ENCODE results near the gene F5.

The F5 gene

DNA sequence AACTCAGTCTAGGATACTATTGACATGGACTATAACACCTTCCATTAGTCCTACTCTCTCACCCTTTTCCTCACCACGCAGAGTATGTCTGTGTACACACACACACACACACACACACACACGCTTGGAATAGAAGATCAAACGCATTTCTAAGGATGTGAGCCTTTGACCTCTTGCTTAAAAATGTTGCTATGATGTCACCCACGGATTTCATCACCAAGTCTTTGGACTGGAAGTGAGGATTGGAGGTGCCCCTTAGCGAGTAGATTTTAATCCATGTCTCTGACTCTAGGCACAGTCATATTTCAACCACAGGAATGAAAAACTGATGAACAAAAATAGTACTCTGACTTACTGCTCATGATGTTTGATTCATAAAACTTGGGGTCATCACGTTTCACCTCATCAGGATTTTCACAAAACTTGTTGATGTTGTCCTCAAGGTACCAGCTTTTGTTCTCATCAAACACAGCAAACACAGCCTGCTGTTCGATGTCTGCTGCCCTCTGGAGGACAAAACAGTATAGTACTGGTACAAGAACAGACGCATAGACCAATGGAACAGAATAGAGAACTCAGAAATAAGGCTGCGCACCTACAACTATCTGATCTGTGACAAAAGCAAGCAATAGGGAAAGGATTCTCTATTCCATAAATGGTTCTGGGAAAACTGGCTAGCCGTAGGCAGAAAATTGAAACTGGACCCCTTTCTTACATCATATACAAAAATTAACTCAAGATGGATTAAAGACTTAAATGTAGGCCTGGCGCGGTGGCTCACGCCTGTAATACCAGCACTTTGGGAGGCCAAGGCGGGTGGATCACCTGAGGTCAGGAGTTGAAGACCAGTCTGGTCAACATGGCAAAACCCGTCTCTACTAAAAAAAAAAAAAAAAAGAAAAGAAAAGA, 39.9 kb downstream of the F5 start:
- in situ Hi-C loops (cut with MboI; ENCODE audit: low sequenced_read_pairs) = loop anchor here (10.0 to 25.0 kb wide), 2 partner anchors 82 to 934 kb away; no protein-coding TSS in a partner anchor

DNA sequence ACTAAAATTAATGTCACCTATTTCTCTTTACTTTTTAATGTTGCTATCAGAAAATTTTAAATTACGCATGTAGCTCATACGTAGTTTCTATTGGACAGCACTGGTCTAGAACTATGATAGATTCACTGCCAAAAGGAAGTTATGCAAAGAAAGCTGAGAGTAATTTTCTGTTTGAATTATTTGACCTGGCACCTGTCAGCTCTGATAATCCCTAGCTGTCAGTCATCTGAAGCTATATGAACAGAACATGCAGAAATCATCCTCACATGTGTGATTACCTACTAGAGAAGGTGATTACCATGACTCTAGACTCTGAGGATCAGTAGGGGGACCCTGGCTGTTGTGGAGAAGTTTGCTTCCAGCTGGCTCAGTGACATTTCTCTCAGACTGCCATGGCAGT, 40.8 kb downstream of the F5 start:
- in situ Hi-C loops (cut with MboI; ENCODE audit: low sequenced_read_pairs) = loop anchor here (10.0 to 25.0 kb wide), 2 partner anchors 81 to 933 kb away; no protein-coding TSS in a partner anchor

DNA sequence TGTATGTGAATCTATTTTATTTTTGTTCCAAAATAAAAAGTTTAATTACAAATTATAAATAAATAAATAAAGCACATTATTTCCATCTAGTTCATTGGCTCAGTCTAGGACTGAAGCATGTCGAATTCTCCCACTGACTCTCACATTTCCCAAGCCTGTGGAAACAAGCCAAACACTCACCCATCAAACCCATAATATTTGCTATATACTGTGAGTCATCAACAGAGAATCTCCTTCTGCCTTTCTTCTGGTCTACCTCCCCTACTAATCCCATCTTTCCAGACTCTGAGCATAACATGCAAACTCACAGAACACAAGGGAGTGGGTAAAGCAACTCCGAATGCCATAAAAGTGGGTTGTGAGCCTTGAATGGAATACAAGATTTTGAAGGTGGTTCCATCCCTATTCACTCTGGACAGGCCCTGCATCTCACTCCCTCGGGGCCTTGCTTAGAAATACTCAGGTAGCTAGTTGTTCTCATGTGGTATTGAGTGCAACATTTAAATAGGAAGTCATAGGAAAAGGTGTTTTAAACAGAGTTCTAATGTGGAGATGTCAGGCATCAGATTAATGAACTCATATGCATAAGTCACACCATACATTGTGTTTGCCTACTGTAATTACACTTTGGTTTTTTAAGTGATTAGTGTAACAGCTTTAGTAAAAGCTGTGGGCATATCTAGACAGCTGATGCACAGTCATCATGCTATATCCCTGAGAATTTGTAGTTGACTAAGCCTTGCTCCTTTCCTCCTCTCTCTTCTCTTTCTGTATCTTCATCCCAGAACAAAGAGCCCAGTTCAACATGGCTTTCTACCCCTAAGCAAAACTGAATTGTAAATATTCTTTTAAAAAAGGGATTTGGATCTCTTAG, 47.0 kb downstream of the F5 start:
- in situ Hi-C loops (cut with MboI; ENCODE audit: low sequenced_read_pairs) = loop anchor here (25.0 kb wide), 1 partner anchor 927 kb away; no protein-coding TSS in a partner anchor

DNA sequence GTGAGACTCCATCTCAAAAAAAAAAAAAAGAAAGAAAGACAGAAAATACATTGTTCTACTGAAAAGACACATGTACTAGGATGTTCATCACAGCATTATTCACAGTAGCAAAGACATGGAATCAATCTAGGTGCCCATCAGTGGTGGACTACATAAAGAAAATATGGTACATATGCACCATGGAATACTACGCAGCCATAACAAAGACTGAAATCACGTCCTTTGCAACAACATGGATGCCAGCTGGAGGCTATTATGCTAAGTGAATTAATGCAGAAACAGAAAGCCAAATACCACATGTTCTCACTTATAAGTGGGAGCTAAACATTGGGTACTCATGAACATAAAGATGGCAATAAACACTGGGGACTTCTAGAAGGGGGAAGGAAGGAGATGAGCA, 51.6 kb downstream of the F5 start:
- in situ Hi-C loops (cut with MboI; ENCODE audit: low sequenced_read_pairs) = loop anchor here (25.0 kb wide), 1 partner anchor 922 kb away; no protein-coding TSS in a partner anchor

DNA sequence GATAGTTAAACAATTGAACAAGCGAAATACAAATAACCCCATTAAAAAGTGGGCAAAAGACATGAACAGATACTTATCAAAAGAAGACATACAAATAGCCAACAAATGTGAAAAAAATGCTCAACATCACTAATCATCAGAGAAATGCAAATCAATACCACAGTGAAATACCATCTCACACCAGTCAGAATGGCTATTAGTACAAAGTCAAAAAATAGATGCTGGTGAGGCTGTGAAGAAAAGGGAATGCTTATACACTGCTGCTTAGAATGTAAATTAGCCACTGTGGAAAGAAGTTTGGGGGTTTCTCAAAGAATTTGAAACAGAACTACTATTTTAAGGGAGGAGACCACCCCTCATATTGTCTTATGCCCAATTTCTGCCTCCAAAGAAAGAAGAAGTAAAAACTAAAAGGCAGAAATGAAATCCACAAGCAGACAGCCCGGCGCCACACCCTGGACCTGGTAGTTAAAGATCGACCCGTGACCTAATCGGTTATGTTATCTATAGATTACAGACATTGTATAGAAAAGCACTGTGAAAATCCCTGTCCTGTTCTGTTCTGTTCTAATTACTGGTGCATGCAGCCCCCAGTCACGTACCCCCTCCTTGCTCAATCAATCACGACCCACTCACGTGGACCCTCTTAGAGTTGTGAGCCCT, 52.6 kb downstream of the F5 start:
- in situ Hi-C loops (cut with MboI; ENCODE audit: low sequenced_read_pairs) = loop anchor here (25.0 kb wide), 1 partner anchor 921 kb away; no protein-coding TSS in a partner anchor

DNA sequence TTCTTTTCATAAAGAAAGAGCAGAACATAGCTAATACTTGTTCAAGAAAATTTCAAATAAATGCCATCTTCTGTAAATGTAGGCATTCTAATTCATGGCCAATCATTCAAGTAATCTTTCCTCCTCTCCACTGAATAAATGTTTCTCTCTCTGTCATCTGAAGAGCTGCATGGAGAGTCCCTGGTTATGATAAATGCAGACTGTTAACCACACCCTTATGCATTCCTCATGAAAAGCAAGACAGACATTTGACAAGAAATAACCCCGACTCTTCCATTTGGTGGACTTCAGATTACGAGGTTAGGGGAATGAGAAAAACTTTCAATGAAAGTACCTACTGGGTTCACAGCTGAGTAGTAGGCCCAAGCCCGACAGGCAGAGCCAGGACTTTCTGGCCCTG, 55.8 kb downstream of the F5 start:
- in situ Hi-C loops (cut with MboI; ENCODE audit: low sequenced_read_pairs) = loop anchor here (25.0 kb wide), 1 partner anchor 918 kb away; no protein-coding TSS in a partner anchor

DNA sequence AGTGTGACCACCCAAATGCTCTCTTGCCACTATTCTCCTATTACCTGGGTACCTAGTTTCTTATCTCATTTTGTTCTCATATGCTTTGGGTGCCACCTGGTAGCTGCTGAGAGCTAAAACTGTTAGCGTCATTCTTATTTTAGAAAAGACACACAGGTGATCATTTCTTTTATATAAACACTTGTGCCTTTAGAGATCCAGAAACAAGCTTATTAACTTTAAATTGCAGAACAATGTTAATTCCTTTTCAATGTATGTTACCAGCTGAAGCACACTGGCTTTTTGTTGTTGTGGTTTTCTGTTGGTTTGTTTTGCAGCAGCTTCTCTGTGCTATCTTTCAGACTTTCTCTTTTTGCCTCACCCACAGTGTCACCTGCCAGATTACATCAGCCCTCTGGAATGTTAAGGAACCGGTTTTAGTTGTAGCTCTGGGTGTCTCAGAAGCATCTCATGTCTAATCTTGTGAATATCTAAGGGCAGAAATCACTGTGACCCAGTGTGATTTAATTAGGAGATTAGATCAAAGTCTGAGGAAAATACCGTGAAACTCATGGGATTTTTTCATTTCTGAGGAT, 57.1 kb downstream of the F5 start:
- in situ Hi-C loops (cut with MboI; ENCODE audit: low sequenced_read_pairs) = loop anchor here (25.0 kb wide), 1 partner anchor 917 kb away; no protein-coding TSS in a partner anchor

DNA sequence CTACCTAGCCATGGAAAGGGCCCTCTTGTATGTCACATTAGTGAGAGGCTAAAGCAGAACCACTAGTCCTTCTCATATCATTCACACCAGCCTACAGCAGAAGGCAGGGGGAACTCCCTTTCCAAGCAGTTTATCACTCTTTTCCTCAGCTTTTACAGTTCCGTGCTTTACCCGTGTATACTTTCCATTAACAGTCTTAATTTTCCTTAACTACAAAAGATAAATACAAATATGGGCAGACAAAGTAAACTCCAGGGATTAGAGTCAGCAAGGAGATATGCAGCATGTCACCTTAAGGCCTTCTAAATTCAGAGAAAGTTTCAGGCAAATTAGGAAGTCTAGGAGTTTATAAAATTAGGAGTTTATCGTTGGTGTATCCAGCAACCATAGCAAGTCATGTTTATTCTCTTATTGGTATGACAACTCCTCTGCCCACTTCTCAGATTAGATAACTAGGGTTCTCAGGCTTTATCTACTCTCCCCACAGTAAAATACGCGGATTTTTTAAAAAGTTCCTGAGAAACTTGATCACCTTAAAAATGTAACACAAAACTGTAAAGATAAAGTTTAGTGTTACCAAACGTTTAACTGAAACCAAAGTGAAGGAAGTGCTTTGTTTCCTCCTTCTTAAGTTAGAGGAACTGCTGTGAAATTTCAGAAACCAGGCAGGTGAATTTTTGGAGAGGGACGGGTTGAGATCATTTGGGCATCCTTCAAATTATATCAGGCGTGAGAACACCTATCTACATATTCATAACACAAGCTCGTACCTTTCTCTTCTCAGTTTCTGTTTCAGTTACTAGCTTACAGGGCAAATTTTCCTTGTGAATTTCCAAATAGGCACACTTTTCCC, 57.8 kb downstream of the F5 start:
- in situ Hi-C loops (cut with MboI; ENCODE audit: low sequenced_read_pairs) = loop anchor here (25.0 kb wide), 1 partner anchor 916 kb away; no protein-coding TSS in a partner anchor

DNA sequence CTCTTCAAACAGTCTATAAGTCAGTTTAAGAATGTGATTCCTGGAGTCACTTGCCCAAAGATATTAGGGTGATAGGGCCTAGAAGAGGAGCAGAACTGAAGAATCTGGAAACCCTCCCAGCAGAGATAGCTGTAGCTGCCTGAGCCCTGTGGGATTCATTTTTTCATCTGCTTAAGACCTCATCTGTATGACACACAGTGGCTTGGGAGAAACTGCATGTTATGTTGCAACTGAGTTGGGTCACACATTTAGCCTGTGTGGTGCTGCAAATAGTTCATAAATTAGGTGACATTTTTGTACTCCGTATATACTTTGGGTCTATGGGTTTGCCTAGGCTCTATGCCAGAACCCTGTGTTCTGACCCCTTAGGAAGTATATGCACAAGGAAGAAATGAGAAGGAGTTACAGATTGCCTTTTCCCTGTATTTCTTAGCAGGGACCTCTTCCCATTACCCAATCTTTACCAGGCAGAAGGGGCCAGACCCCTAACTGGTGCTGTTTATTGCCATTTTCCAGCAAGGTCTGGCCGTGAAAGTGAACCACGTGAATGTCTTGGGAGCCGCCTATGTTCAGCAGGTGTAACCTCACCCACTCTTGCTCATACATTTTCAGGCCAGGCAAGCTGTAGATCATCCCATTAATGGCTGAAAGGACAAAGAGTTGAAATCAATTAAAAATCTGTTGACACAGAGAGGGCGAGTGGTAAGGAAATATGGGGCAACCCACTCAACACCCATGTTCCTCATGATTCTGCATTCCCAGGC, 58.6 kb downstream of the F5 start:
- in situ Hi-C loops (cut with MboI; ENCODE audit: low sequenced_read_pairs) = loop anchor here (25.0 kb wide), 1 partner anchor 915 kb away; no protein-coding TSS in a partner anchor

DNA sequence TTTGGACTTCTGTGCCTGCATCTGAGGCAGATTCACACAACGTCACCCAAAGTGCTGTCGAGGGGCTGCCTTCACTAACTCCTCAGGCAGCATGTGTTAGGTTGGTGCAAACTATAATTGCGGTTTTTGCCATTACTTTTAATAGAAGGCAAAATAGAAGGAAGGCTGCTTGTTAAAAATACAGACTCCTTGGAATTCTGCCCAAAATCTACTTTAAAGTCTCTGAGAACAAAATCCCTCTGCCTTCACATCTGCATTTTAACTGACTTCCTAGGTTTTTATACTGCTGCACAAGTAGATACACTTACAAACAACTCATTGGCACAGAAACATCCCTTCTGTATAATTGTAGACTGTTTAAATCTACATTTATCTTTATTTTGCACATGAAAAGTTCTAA, 59.3 kb downstream of the F5 start:
- in situ Hi-C loops (cut with MboI; ENCODE audit: low sequenced_read_pairs) = loop anchor here (25.0 kb wide), 1 partner anchor 915 kb away; no protein-coding TSS in a partner anchor

DNA sequence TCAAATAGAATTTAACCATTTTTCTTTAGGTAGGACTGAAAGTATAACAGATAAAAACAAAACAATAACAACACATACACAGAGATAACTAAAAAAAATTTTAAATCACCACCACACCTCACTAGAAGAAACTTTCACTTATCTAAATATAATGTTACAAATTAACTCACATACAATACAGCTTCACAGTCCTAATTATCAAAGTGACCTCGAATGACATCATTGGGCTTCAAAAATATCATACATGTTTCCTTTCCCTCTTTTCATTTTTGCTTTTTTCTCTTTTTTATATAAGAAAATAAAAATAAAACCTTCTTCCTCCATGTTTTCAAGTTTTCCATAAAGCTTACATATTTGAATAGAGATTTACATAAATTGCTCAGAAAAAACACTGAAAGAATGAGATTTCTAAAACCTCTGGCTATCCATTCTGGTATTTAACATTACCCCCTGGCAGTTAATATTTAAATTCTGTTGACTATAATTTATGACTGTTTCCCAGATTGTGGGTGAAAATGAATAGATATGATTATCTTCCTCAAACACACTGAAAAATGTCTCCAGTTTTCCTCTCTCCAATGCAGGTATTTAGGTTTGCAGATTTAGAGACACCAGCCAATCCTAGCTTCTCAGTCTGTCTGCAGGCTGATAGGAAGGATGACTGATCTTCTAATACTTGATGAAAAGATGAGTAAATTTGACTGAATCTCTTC, 60.0 kb downstream of the F5 start:
- in situ Hi-C loops (cut with MboI; ENCODE audit: low sequenced_read_pairs) = loop anchor here (25.0 kb wide), 1 partner anchor 914 kb away; no protein-coding TSS in a partner anchor

DNA sequence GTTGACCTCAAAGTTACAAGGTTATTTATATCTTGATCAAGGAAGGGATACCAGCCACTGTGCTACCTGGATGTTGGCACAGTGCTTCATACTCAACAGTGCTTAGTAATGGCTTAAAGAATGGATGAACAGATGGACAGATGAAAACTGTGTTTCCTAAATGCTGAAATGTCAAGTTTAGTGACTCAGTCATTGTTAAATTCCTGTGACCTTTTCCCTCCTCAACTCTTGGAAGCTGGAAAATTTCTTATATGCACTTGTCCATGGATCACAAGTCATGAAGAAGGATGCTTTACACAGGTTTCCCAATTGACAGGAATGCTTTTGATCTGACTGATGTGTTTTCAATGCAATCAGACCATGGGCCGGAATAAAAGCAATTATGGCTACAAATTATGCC, 60.9 kb downstream of the F5 start:
- in situ Hi-C loops (cut with MboI; ENCODE audit: low sequenced_read_pairs) = loop anchor here (25.0 kb wide), 1 partner anchor 913 kb away; no protein-coding TSS in a partner anchor

DNA sequence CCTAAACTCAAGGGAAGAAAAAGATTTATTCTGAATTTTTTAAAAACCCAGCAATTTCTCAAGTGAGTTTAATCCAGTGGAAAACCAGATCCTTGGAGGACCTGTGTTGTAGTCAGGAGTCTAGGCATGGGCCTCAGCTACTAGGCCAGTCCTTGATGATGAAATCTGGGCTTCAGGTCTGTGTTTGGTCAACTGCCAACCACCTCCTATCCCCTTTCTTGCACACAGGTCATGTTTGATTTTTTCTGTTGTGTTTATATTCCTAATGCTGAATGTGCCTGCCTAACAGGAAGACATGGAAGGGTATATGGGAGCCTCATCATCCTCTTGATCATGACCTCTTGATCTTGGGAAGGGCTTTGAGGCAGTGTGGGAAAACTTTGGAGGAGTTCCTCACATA, 62.4 kb downstream of the F5 start:
- in situ Hi-C loops (cut with MboI; ENCODE audit: low sequenced_read_pairs) = no loop called here

DNA sequence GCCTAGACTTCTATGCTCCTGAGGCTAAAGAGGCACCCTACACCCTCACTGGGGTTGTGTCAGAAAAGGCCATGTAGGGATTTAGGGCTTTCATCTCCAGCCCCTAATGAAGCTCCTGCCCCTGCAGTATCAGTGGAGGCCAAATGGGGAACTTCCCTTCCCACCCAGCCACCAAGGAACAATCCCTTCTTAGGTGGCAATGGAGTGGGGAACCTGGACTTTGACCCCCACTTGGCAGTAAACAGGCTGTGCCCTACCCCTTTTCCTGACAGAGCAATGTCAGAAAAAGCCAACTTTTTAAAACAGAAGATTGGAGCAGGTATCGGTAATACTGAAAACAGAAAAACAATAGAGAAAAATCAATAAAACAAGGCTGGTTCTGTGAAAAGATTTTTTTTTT, 65.1 kb downstream of the F5 start:
- in situ Hi-C loops (cut with MboI; ENCODE audit: low sequenced_read_pairs) = no loop called here

DNA sequence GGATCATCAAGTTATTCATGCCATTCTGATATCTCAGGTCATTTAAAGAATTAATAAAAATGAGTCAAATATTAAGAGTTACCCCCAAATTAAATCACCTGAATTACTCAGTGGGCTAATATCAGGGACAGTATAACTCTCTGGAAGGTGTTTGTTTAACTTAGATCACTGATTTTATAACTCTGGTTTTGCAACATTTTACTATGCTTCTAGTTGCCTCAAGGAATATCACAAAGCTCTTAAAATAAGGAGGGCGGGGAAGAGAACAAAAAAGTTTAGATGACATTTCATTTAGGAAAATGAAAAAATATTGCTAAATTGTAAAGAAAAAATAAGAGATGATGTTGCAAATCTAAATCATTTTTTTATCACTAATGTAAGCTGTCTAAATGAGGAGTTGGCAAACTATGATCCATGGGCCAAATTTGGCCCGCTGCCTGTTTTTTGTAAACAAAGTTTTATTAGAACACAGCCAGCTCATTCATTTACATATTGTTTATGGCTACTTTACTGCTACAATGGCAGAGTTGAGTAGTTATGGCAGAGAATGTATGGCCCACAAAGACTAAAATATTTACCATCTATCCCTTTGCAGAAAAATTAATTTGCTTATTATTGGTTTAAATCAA, 68.6 kb downstream of the F5 start:
- in situ Hi-C loops (cut with MboI; ENCODE audit: low sequenced_read_pairs) = no loop called here

DNA sequence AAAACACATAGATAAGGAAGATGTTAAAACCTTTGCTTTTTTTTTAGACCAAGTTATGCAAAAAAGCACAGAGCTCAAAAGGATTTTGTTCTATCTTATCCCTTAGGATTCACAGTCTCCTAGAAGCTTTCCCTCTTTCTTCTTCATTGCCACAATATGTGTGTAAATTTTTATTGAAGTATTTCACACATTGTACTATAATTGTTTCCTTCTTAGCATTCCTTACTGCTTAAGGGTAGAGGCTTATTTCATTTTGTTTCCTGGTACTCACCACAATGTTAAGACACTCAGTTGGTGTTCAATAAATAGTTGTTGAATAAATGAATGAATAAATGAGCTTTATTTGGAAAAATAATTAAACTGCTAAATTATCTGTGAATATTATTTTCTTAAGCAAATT, 70.6 kb downstream of the F5 start:
- in situ Hi-C loops (cut with MboI; ENCODE audit: low sequenced_read_pairs) = no loop called here

DNA sequence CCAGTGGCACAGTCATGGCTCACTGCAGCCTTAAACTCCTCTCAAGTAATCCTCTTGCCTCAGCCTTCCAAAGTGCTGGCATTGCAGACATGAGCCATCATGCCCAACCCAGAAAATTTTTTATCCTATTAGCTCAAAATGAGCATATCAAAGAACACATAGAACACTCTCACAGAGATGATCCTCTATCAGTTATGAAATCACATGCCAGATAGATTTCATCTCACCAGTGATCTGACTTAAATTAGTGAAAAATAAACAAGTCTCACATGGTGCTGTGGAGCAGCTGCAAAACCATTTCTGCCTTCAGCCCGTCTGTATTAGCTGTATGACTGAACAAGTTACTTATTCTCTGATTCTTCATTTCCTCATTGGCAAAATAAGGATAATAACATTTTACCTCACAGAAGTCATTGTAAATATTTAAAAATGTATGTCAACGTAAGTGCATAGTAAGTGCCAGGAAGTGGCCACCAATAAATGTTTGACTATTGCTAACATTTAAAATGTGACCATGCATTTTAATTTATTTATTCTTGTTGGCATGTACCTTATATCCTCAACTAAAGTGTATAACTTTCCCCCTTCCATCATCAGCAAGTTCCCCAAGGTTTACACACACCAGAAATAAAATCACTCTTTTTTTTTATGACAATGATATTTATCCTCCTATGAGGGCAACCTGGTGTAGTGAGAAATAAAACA, 71.6 kb downstream of the F5 start:
- in situ Hi-C loops (cut with MboI; ENCODE audit: low sequenced_read_pairs) = no loop called here
